Caco-2 (cell line): Measurements from ENCODE around the gene PCNX1. TPM values are rescaled to one million over a fixed set of nuclear protein-coding genes. Genes with fewer than 3 reads are reported as not detected.
A peak's percentile ranks its signal among the peaks of the same experiment; 100 is the strongest.

Experiments used
- BruUV-seq: library from RNA; stranded (reverse); fragments of 400-500 nt; replicated peaks from 2 replicates; lab custom pipeline; 2021; lab: Mats Ljungman, UMichigan
- CTCF ChIA-PET: fragments of 300-600 bp; sonication (Branson Sonifier 250); formaldehyde crosslinking; loops from one replicate; lab custom pipeline; 2022; ENCODE audit warnings: antibody characterized with exemption; lab: Charles Lee
- POLR2A ChIA-PET: fragments of 300-600 bp; sonication (Branson Sonifier 250); formaldehyde crosslinking; loops from one replicate; lab custom pipeline; 2022; ENCODE audit warnings: antibody characterized with exemption; lab: Charles Lee
- DNase-seq, 2 experiments: peaks; one replicate each; pipeline versions ENCODE4 v3.0.0 to v3.0.0-alpha.2; 2020 to 2022
- H3K27me3 ChIP-seq: replicated peaks from 2 replicates; pipeline ENCODE4 v1.6.0; 2011; ENCODE audit warnings: low read length; ENCODE audit not compliant: control insufficient read depth, insufficient read depth
- H3K36me3 ChIP-seq: 2 replicates; pipeline ENCODE4 v1.5.1; 2011; ENCODE audit warnings: low read length; ENCODE audit not compliant: control insufficient read depth, insufficient read depth
- H3K4me1 ChIP-seq: fragments of 250-450 bp; sonication (Bioruptor Pico); 2 replicates; pipeline ENCODE4 v1.5.1; 2020; ENCODE audit warnings: mild to moderate bottlenecking
- H3K4me3 ChIP-seq: 2 replicates; pipeline ENCODE4 v1.5.1; 2011; ENCODE audit warnings: low read depth, mild to moderate bottlenecking, control low read depth, low read length
- H3K9me3 ChIP-seq: fragments of 250-450 bp; sonication (Bioruptor Pico); 2 replicates; pipeline ENCODE4 v1.5.1; 2020; ENCODE audit warnings: mild to moderate bottlenecking, moderate library complexity
- H3K27ac Mint-ChIP-seq: one replicate; pipeline ENCODE4 v1.8.0; 2022; ENCODE audit warnings: mixed read lengths; ENCODE audit not compliant: unreplicated experiment
- H3K27me3 Mint-ChIP-seq: one replicate; pipeline ENCODE4 v1.8.0; 2022; ENCODE audit warnings: mixed read lengths; ENCODE audit not compliant: insufficient read depth, unreplicated experiment
- H3K36me3 Mint-ChIP-seq: one replicate; pipeline ENCODE4 v1.8.0; 2022; ENCODE audit warnings: mild to moderate bottlenecking, mixed read lengths; ENCODE audit not compliant: insufficient read depth, unreplicated experiment
- H3K4me1 Mint-ChIP-seq: one replicate; pipeline ENCODE4 v1.8.0; 2022; ENCODE audit warnings: low read depth, mixed read lengths; ENCODE audit not compliant: unreplicated experiment
- H3K4me3 Mint-ChIP-seq: one replicate; pipeline ENCODE4 v1.8.0; 2022; ENCODE audit warnings: mild to moderate bottlenecking, moderate library complexity, mixed read lengths; ENCODE audit not compliant: unreplicated experiment
- H3K9me3 Mint-ChIP-seq: one replicate; pipeline ENCODE4 v1.8.0; 2022; ENCODE audit warnings: mixed read lengths; ENCODE audit not compliant: unreplicated experiment
- CTCF ChIP-seq, 2 experiments: fragments of 200-600 bp in 1 of 2; IDR thresholded peaks; 1 replicate in 1 of 2; 2 replicates in 1 of 2; pipeline versions ENCODE4 v1.5.1 to v1.8.0; 2011 to 2022; ENCODE audit warnings: antibody characterized with exemption in 1 of 2, control low read depth in 1 of 2, inconsistent platforms in 1 of 2, low read depth in 1 of 2, low read length in 1 of 2, mild to moderate bottlenecking in 1 of 2, moderate library complexity in 1 of 2; ENCODE audit not compliant: insufficient read depth in 1 of 2, severe bottlenecking in 1 of 2, unreplicated experiment in 1 of 2
- intact Hi-C: fragments of 100-400 bp; cut with micrococcal nuclease; formaldehyde crosslinking; loops from one replicate; pipeline ENCODE4 v1.10.0; 2022; ENCODE audit not compliant: unreplicated experiment
- total RNA-seq: library from RNA; stranded (reverse); gene quantifications from 2 replicates; pipeline ENCODE4 v1.2.3, GENCODE V29; 2022

PCNX1 gene
- total RNA-seq, 1 experiment from 2014 or later = 29.0 TPM

DNA sequence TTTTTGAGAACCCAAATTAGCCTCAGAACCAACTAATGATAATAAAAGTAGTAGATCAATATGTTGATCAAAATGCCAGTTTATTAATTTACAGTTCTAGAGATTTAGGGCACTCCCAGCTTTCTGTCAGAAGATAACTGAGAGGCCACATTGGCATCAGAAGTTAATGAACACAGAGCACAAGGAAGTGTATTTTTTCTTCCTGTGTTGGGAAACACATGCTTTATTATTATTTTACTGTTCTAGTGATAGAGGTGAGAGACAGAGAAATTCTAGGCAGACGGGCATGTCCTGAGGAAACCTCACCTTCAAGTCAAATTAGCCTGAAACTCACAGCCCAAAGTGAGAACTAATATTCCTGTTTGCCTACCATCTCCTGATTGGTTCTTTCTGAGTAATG lies 213.7 kb downstream of the PCNX1 start:
- Mint-ChIP-seq H3K27ac (peak overlapping the region; percentile 34), H3K4me3 (no peak overlapping the region), H3K27me3 (no peaks in the 10 kb centered on the region), H3K36me3 (peaks cover 25% of the 10 kb centered on the region), H3K9me3 (peaks cover 18% of the 10 kb centered on the region), H3K4me1 (peaks cover 42% of the 10 kb centered on the region)
- Histone ChIP-seq H3K9me3 (no peaks in the 10 kb centered on the region), H3K4me3 (no peak overlapping the region), H3K36me3 (no peaks in the 10 kb centered on the region), H3K27me3 (no peaks in the 10 kb centered on the region), H3K4me1 (peaks cover 44% of the 10 kb centered on the region)
- ChIA-PET POLR2A (no interaction called here), CTCF (no interaction called here)
- DNase-seq = no peak
- no TSS peak for BruUV-seq
- intact Hi-C loops = no loop called here
- no peak for TF ChIP-seq CTCF (IDR thresholded peaks at IDR 0.05; ENCODE audit: insufficient read depth in 1 of 2, low read depth in 1 of 2, low read length in 1 of 2, severe bottlenecking in 1 of 2, unreplicated experiment in 1 of 2)

DNA sequence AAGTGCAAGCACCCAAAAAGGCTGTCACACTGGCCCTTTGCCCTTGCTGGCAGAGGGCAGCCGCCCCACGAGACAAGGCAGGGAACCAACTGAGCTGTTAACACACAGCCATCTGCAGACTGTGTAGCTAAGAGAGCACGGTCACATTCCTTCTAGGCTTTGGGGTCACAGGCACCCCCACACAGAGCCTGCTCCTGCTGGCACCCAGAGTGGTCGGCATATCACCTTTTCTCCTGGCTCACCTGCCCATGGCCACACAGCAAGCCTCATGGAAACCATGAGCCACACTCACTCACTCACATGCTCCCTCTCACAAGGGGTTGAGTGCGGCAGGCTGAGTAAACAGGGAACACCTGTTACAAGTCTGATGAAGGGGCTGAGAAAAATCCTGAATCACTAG lies 214.5 kb downstream of the PCNX1 start:
- BruUV-seq = no TSS peak
- Mint-ChIP-seq H3K36me3 (peaks cover 25% of the 10 kb centered on the region), H3K4me3 (no peak overlapping the region), H3K27me3 (no peaks in the 10 kb centered on the region), H3K27ac (peak overlapping the region; percentile 34), H3K4me1 (peaks cover 41% of the 10 kb centered on the region), H3K9me3 (peaks cover 18% of the 10 kb centered on the region)
- peaks cover 38% of the 10 kb centered on the region for H3K4me1 ChIP-seq
- no peaks in the 10 kb centered on the region for H3K36me3 ChIP-seq
- no peaks in the 10 kb centered on the region for H3K27me3 ChIP-seq
- CTCF ChIA-PET = no interaction called here
- TF ChIP-seq CTCF (IDR thresholded peaks at IDR 0.05; ENCODE audit: insufficient read depth in 1 of 2, low read depth in 1 of 2, low read length in 1 of 2, severe bottlenecking in 1 of 2, unreplicated experiment in 1 of 2) = no peak
- DNase-seq = no peak
- POLR2A ChIA-PET = no interaction called here
- H3K4me3 ChIP-seq = no peak overlapping the region
- no peaks in the 10 kb centered on the region for H3K9me3 ChIP-seq
- intact Hi-C loops = no loop called here

- Histone ChIP-seq H3K9me3 (no peaks in the 10 kb centered on the region), H3K4me3 (no peak overlapping the region), H3K4me1 (peaks cover 26% of the 10 kb centered on the region), H3K36me3 (no peaks in the 10 kb centered on the region), H3K27me3 (no peaks in the 10 kb centered on the region)
- Mint-ChIP-seq H3K4me1 (peaks cover 29% of the 10 kb centered on the region), H3K9me3 (peaks cover 18% of the 10 kb centered on the region), H3K36me3 (peaks cover 25% of the 10 kb centered on the region), H3K27ac (peak overlapping the region; percentile 47), H3K27me3 (no peaks in the 10 kb centered on the region), H3K4me3 (no peak overlapping the region)
- no TSS peak for BruUV-seq
- intact Hi-C loops = no loop called here
- no peak for TF ChIP-seq CTCF (IDR thresholded peaks at IDR 0.05; ENCODE audit: insufficient read depth in 1 of 2, low read depth in 1 of 2, low read length in 1 of 2, severe bottlenecking in 1 of 2, unreplicated experiment in 1 of 2)
- DNase-seq = no peak
- ChIA-PET CTCF (no interaction called here), POLR2A (no interaction called here)
These were observed 215.8 kb downstream of the PCNX1 start for GRCh38 chr14:71122866-71123565.
